HG03097 (cell line): Measurements from ENCODE around the gene SCN9A.
"Not testable (repeated sequence)": the region's sequence is repeated elsewhere in the genome, so short reads cannot be mapped to it uniquely, and the experiment has no call there.

ENCODE experiments used
- ATAC-seq: cut with Tn5 transposase; IDR thresholded peaks from one replicate; pipeline ENCODE4 v1.9.1; 2021; ENCODE audit not compliant: unreplicated experiment, low FRiP score

Gene SCN9A

GRCh38 chr2:166376488-166376828 lies 714 bp upstream of the SCN9A start:
- no peak for ATAC-seq

GRCh38 chr2:166375195-166375735 lies 479 bp downstream of the SCN9A start:
- no peak for ATAC-seq

GRCh38 chr2:166373951-166374350 lies 1.8 kb downstream of the SCN9A start:
- ATAC-seq, result no peak

DNA sequence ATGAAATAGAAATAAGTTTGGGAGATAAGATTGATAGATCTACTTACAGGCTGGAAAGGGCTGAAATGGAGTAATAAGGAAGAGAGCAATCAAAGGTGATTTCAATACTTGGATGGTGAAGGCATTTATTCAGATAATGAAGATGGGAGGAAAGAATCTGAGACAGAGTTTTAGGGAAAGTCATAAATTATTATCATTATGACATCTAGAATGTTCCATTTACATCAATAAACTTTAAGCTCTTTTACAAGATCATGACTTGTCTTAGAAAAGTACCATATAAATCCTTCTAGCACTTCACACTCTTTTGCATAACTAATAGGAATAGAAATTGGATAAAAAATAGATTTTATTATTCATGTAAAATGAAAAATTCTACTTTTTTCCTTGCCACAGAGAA lies 2.2 kb downstream of the SCN9A start:
- ATAC-seq, result no peak

GRCh38 chr2:166373105-166373504 lies 2.6 kb downstream of the SCN9A start:
- ATAC-seq, result no peak

DNA sequence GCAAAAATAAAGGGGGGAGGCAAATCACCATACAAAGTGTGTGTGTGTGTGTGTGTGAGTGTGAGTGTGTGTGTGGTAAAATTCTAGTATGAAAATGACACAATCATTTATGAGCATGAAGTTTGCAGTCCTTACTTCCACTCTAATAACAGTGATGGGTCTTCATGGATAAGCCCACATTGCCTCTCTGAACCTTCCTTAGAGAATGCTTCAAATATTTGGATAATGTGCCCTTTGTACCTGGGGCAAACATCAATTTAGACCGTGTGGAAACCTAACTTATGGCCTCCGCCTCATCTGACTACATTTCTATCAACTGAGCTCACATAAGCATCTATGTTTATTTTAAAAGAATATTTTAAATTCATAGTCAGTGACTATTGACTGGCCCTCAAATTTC lies 3.7 kb downstream of the SCN9A start:
- ATAC-seq, result no peak

DNA sequence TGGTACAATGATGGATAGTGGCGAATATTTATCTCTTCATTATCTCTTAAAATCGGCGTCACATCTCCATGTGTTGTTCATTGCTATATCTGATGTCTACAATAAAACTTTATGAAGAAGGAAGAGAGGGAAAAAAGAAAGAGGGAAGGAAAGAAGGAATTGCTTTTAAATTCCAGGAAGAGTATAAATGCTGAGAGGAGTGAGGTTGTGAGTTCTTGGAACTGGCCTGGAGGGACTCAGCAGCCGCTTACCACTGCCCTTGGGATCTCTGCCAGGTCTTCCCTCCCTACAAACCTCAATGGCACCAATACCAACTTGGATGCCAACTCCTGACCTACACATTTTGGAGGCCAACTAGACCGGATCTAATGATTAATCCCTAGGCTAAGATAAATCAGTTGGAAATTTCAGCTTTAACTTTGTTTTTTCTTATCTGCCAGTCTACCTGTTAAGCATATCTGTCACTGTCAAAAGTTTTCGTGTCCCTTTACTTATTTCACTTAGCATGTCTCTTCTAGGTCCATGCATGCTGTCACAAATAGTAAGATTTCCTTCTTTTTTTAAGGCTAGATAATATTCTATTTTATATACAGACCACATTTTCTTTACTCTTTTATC lies 9.8 kb downstream of the SCN9A start:
- no peak for ATAC-seq

DNA sequence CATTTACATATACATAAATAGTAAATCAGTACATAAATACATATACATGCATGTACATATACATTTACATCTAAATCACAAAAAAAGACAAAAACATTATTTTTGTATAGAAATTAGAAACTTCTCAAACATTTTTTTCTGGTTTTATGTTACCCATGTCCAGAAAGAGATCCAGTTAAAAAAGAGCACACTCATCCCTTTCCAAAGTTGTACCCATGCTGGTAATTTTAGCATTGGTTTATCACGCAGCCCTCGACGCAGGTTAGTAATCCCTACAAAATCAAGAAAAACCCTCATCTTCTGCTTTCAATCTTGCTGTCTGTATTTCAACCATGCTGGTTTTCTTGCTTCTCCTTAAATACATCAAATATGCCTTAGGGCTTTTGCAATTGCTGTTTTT lies 10.5 kb downstream of the SCN9A start:
- ATAC-seq, result no peak

GRCh38 chr2:166364476-166365161 lies 11.1 kb downstream of the SCN9A start:
- ATAC-seq, result no peak

GRCh38 chr2:166361351-166362153 lies 14.2 kb downstream of the SCN9A start:
- ATAC-seq, result no peak

GRCh38 chr2:166360906-166361305 lies 14.8 kb downstream of the SCN9A start:
- no peak for ATAC-seq

GRCh38 chr2:166360426-166360825 lies 15.3 kb downstream of the SCN9A start:
- no peak for ATAC-seq

DNA sequence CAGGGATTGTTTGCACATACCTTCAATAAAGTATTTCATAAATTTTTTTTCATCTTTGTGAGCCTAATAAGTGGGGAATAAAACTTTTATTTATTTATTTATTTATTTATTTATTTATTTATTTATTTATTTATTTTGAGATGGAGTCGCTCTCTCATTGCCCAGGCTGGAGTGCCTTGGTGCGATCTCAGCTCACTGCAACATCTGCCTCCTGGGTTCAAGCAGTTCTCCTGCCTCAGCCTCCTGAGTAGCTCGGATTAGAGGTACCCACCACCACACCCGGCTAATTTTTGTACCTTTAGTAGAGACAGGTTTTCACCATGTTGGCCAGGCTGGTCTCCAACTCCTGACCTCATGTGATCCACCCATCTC lies 17.8 kb downstream of the SCN9A start:
- not testable (repeated sequence) for ATAC-seq

DNA sequence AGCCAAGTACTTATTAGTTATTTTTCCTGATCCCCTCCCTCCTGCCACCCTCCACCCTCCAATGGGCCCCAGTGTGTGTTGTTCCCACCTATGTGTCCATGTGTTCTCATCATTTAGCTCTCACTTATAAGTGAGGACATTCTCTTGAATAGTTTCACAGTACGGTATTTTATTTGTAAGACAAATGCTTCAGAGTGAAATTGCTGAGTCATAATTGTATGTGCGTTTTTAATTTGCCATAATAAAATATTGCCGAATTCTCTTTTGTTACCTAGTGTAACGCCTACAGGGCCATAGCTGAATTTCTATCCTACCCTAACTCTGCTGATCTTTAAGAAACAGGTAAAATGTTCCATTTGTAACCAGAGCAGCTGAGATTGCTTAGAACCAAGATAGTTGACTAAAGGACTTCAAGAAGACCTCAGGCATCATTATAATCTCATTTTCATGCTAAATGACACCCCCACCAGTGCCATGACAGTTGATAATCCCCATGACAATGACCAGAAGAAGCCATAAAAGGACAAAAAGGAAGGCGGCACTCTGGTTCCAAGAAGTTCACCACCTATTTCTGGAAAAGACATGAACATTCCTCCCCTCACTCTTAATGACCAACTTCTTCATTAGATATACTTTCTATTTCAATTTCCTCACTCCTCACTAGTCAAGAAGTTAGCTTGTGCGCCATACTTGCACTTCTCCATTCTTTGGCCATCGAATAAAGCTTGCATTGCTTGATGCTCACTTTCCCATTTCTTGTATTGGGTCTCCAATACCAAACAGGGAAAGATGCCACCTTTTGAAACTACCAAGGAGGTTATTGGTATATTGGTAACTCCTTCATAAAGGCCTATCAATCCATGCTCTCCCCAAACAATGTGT lies 18.4 kb downstream of the SCN9A start:
- no peak for ATAC-seq

GRCh38 chr2:166351319-166351718 lies 24.4 kb downstream of the SCN9A start:
- ATAC-seq, result no peak

DNA sequence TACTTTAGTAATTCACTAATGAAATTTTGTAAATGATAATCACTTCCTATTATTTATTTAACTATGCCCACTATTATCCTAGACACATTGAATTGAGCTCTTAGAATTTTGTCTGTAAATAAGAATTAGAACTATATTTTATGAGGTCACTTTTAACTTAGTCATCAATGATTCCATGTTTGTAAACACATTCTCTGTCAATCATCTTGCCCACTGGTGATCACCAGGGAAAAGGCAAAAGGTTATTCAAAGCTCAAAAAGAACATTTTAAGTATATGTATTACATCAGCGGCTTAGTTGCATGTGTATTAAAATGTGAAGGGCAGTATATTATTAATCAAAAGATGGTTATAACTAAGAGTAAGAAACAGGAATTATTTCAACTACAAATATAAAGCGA lies 25.2 kb downstream of the SCN9A start:
- ATAC-seq, result no peak

DNA sequence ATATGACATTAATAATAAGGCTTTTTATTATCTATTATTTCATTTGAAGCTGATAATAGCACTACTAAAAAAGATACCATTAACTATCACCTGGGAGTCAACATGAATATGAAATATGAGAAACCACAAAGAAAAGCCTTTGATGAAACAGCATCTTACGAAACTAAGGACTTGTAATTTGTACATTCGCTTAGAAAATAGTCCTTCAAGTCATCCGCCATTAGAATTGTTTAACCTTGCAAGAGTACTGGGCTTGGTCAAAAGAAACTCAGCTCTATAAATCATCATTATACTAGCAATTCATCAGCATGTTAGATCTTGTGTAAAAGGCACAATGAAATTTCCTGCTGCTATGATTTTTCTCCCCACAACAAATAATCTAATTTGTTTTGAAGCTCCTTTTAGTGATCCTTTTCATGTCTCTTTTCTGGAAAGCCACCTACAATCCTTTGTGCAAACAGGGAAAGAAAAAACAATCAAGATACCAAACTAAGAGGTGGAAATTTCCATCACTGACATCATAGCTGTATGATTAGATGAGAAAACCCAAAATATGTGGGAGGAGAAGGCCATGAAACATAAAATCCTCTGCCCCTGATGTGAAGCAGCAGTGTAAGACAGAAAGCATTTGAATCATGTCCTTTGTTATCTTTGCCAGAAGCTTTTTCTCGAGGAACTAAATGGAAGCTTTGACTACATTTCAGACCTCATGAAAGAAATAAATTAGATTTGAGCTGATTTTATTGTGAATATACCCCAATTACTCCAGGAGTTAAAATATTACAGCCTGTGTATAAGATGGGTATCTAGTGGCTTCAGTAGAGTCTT lies 31.2 kb downstream of the SCN9A start:
- no peak for ATAC-seq

- ATAC-seq, result no peak
Observed at GRCh38 chr2:166343467-166343866, 32.3 kb downstream of the SCN9A start.

DNA sequence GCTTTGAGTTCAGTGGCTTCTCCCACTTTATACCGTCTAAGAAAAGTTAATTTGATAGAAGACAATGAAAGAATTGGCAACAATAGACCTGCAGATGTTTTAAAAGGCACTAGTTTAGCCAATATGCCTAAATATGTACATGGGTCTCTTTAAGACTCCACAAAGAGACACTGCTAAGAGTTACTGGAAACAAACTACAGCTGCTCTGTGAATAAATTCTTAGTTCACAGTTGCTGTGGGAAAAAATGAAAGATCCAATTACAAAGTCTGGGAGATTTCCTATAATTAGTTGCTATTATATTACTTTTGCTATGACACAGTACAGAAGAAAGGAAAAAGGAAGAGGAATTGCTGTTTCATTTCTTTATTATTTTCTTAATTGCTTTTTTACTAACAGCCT lies 34.3 kb downstream of the SCN9A start:
- ATAC-seq, result no peak

DNA sequence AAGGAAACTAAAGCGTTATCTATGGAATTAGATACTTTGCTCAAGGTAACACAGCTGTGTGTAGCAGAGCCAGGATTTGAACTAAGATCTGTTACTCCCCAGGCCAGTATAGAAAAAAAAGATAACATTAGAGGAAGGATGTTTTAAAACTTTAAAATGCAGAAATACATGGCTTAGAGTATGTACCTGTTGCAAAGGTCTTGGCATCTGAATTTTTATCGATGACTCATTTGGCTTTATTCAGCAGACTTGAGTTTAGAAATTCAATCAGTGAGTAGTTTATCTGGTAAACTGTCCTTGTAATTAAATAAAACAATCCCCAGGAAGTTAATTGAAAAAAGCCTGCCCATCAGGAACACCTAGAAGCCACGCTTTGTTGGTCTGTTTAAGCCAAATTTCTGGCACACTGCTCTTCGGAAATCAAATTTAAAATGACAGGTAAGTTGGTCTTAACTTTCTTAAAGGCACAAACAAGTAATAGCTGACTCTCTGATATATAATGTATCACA lies 36.9 kb downstream of the SCN9A start:
- no peak for ATAC-seq
